SU-DHL-6 (cell line): Measurements from ENCODE around the gene SLC16A10.

Source experiments
- H2AFZ ChIP-seq: fragments of 200-600 bp; sonication (generic); 2 replicates; pipeline ENCODE4 v1.6.1; 2014; ENCODE audit warnings: low read depth, mild to moderate bottlenecking, moderate library complexity, mixed read lengths, antibody characterized with exemption, low read length; ENCODE audit not compliant: severe bottlenecking
- H3F3A ChIP-seq: fragments of 200-600 bp; shearing (Covaris generic); 2 replicates; pipeline ENCODE4 v1.6.0; 2016; ENCODE audit warnings: antibody characterized with exemption, mild to moderate bottlenecking; ENCODE audit not compliant: insufficient read depth
- H3K27ac ChIP-seq: fragments of 200-600 bp; sonication (generic); 2 replicates; pipeline ENCODE4 v1.5.1; 2016; ENCODE audit warnings: low read depth, mild to moderate bottlenecking, low read length, moderate library complexity, mixed read lengths
- H3K27me3 ChIP-seq: fragments of 200-600 bp; sonication (generic), shearing (Covaris generic); 2 replicates; pipeline ENCODE4 v1.6.0; 2014; ENCODE audit warnings: mild to moderate bottlenecking, low read length
- H3K36me3 ChIP-seq: fragments of 200-600 bp; sonication (generic); 2 replicates; pipeline ENCODE4 v1.6.1; 2014; ENCODE audit warnings: mild to moderate bottlenecking, low read length, mixed read lengths
- H3K4me2 ChIP-seq: fragments of 300-600, 200-600 bp; shearing (Covaris generic), sonication (generic); 2 replicates; pipeline ENCODE4 v1.6.0; 2014; ENCODE audit warnings: low read length, low read depth, mild to moderate bottlenecking; ENCODE audit not compliant: poor library complexity, severe bottlenecking
- H3K4me3 ChIP-seq: fragments of 200-600 bp; sonication (generic); 2 replicates; pipeline ENCODE4 v1.5.1; 2014; ENCODE audit warnings: antibody characterized with exemption, low read length, mild to moderate bottlenecking, mixed read lengths; ENCODE audit not compliant: insufficient read depth, poor library complexity, severe bottlenecking
- H3K79me2 ChIP-seq: fragments of 200-600 bp; sonication (generic); 2 replicates; pipeline ENCODE4 v1.6.1; 2014; ENCODE audit warnings: mild to moderate bottlenecking, low read length, moderate library complexity; ENCODE audit not compliant: insufficient read depth
- H3K9ac ChIP-seq: fragments of 200-600 bp; sonication (generic); 2 replicates; pipeline ENCODE4 v1.7.0; 2014; ENCODE audit warnings: mild to moderate bottlenecking, low read length
- H3K9me2 ChIP-seq: fragments of 200-600 bp; sonication (generic); replicated peaks from 2 replicates; pipeline ENCODE4 v1.6.1; 2014; ENCODE audit warnings: low read length; ENCODE audit not compliant: insufficient read depth
- H3K9me3 ChIP-seq: fragments of 200-600 bp; sonication (generic); 2 replicates; pipeline ENCODE4 v1.6.1; 2014; ENCODE audit warnings: low read length, mixed read lengths; ENCODE audit not compliant: insufficient read depth
- H4K20me1 ChIP-seq: fragments of 200-600 bp; sonication (generic); 2 replicates; pipeline ENCODE4 v1.6.1; 2014; ENCODE audit warnings: low read depth, mild to moderate bottlenecking, antibody characterized with exemption, low read length, moderate library complexity, mixed read lengths
- EZH2phosphoT487 ChIP-seq: fragments of 200-600 bp; sonication (generic), shearing (Covaris generic); conservative IDR thresholded peaks from 2 replicates; pipeline ENCODE4 v1.6.1; 2018; ENCODE audit warnings: mild to moderate bottlenecking, antibody characterized with exemption, low read length, moderate library complexity, mixed read lengths
- TF ChIP-seq, protein P1 (sequence below): fragments of 200-600 bp; sonication (generic); IDR thresholded peaks from one replicate; pipeline ENCODE4 v1.5.1; 2017; ENCODE audit warnings: antibody characterized with exemption, mild to moderate bottlenecking, low read length, moderate library complexity; ENCODE audit not compliant: insufficient read depth, poor library complexity, severe bottlenecking

The SLC16A10 gene

DNA sequence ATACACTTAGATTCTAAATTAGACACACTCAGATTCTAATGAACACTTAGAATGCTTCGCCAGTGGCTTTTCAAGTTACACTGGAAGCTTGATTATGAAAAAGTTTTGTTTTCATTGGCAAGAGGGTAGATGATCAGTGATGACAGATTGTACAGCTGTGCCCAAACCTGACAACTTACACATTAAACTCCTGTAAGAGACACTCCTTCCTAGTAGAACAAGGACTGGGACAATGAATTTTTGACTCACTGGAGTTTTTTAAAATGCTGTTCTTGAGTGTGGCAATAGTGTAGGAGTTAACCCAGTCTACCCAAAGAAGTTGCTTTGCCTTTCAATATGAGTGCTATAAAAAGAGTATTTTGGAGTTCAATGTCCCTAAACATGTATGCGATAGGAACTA lies 140.8 kb downstream of the SLC16A10 start:
- no peaks in the 10 kb centered on the region for H3K9me3 ChIP-seq
- H3K36me3 ChIP-seq = no peaks in the 10 kb centered on the region
- H3K4me2 ChIP-seq = no peak overlapping the region
- H2AFZ ChIP-seq = no peak overlapping the region
- H4K20me1 ChIP-seq = no peaks in the 10 kb centered on the region
- H3K79me2 ChIP-seq = no peaks in the 10 kb centered on the region
- no peak overlapping the region for H3K4me3 ChIP-seq
- no peak overlapping the region for H3K9ac ChIP-seq
- no peaks in the 10 kb centered on the region for H3K9me2 ChIP-seq
- TF ChIP-seq EZH2phosphoT487 = no peak
- TF ChIP-seq, protein P1, sequence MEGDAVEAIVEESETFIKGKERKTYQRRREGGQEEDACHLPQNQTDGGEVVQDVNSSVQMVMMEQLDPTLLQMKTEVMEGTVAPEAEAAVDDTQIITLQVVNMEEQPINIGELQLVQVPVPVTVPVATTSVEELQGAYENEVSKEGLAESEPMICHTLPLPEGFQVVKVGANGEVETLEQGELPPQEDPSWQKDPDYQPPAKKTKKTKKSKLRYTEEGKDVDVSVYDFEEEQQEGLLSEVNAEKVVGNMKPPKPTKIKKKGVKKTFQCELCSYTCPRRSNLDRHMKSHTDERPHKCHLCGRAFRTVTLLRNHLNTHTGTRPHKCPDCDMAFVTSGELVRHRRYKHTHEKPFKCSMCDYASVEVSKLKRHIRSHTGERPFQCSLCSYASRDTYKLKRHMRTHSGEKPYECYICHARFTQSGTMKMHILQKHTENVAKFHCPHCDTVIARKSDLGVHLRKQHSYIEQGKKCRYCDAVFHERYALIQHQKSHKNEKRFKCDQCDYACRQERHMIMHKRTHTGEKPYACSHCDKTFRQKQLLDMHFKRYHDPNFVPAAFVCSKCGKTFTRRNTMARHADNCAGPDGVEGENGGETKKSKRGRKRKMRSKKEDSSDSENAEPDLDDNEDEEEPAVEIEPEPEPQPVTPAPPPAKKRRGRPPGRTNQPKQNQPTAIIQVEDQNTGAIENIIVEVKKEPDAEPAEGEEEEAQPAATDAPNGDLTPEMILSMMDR = no peak
- H3K27me3 ChIP-seq = no peaks in the 10 kb centered on the region
- no peak overlapping the region for H3K27ac ChIP-seq
- no peaks in the 10 kb centered on the region for H3F3A ChIP-seq

DNA sequence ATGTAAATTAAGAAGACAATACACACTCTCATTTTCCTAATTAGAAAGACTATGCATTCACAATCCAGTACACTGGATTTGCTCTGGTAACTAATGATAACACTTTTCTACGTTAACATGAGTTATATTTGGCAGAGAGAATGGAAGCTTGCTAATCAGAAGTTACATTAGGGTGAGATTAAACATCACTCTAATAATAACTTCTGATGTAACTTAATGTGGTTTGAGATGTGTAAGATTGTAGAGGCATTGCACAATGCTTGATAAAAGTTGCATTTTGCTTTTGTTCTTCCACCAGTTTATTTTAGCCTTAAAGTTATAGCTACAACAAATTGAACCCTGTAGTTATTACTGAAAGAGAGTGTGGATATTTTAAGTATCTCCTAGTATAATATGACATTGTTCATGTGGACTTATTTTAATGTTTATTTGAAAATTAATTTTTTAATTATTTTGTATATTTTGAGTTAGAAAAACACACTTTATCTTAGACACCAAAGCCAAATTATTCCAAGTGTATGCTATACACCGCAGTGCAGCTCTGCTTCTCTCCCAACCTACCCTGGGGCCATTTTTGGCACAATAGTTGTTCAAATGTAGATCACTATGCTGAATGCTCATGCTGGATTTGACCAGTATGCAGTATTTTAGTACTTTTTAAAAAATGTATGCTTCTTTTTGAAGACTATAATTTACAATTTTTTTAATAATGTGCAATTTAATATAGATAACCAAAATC lies 143.2 kb downstream of the SLC16A10 start:
- H3K27ac ChIP-seq = no peak overlapping the region
- TF ChIP-seq EZH2phosphoT487 = no peak
- TF ChIP-seq, protein P1 = no peak

DNA sequence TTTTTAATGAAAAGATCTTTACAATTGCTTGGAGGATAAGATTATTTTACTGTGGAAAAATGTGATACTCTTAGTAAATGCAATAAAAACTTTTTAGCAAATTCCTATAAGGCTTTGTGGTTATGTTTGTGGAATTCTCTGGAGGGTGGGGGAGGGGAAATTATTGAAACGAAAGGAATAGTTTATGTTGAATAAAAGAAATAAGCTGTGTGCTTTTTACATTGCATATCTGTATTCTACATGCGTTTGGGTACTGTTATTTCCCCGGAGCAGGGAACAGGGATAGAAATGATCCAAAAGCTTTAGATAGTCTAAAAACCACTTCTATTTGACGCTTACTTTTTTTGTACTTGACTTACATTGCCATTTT lies 143.8 kb downstream of the SLC16A10 start:
- no peaks in the 10 kb centered on the region for H3K36me3 ChIP-seq
- no peaks in the 10 kb centered on the region for H3K9me3 ChIP-seq
- no peaks in the 10 kb centered on the region for H3K9me2 ChIP-seq
- no peak for TF ChIP-seq EZH2phosphoT487
- TF ChIP-seq, protein P1 = no peak
- H3K27ac ChIP-seq = no peak overlapping the region
- no peaks in the 10 kb centered on the region for H3F3A ChIP-seq
- H3K79me2 ChIP-seq = no peaks in the 10 kb centered on the region
- no peaks in the 10 kb centered on the region for H3K27me3 ChIP-seq
- H2AFZ ChIP-seq = no peak overlapping the region
- no peaks in the 10 kb centered on the region for H4K20me1 ChIP-seq
- no peak overlapping the region for H3K4me2 ChIP-seq
- H3K9ac ChIP-seq = no peak overlapping the region
- no peak overlapping the region for H3K4me3 ChIP-seq

More for the DNA sequence above, 143.2 kb downstream of the SLC16A10 start:
- no peaks in the 10 kb centered on the region for H3K79me2 ChIP-seq
- no peaks in the 10 kb centered on the region for H3K36me3 ChIP-seq
- H3K4me3 ChIP-seq = no peak overlapping the region
- no peak overlapping the region for H3K4me2 ChIP-seq
- no peaks in the 10 kb centered on the region for H3K9me2 ChIP-seq
- no peaks in the 10 kb centered on the region for H3F3A ChIP-seq
- H2AFZ ChIP-seq = no peak overlapping the region
- no peaks in the 10 kb centered on the region for H3K9me3 ChIP-seq
- H4K20me1 ChIP-seq = no peaks in the 10 kb centered on the region
- no peak overlapping the region for H3K9ac ChIP-seq
- no peaks in the 10 kb centered on the region for H3K27me3 ChIP-seq
